Left lung (tissue), 10 donors: ENCODE results near the gene B3GNT3. TPM values are rescaled to one million over a fixed set of nuclear protein-coding genes. Genes with fewer than 3 reads are reported as not detected.

Experiments
- ATAC-seq: fragments of 200-7000 bp; cut with Tn5 transposase; one replicate; pipeline ENCODE4 v1.9.1; 2020; ENCODE audit warnings: moderate library complexity
- DNase-seq, 4 donors: peaks; one replicate each; pipeline ENCODE4 v3.0.0-alpha.2; 2013 to 2020
- H3K27ac ChIP-seq, 2 donors: fragments of 200-600 bp; sonication (generic) in 1 of 2; one replicate each; pipeline versions ENCODE4 v1.5.0 to v1.8.0; 2020 to 2021
- H3K27me3 ChIP-seq, 2 donors: fragments of 200-600 bp; sonication (generic) in 1 of 2; one replicate each; pipeline versions ENCODE4 v1.5.0 to v1.8.0; 2020 to 2021
- H3K36me3 ChIP-seq, 2 donors: fragments of 200-600 bp; sonication (generic) in 1 of 2; one replicate each; pipeline versions ENCODE4 v1.5.0 to v1.8.0; 2020 to 2021
- H3K4me1 ChIP-seq, 2 donors: fragments of 200-600 bp; one replicate each; pipeline ENCODE4 v1.8.0; 2021
- H3K4me3 ChIP-seq, 2 donors: fragments of 200-600 bp; sonication (generic) in 1 of 2; one replicate each; pipeline versions ENCODE4 v1.5.0 to v1.8.0; 2020 to 2021; ENCODE audit warnings: mild to moderate bottlenecking in 1 of 2
- H3K9me3 ChIP-seq, 2 donors: fragments of 200-600 bp; sonication (generic) in 1 of 2; one replicate each; pipeline versions ENCODE4 v1.5.0 to v1.8.0; 2020 to 2021
- CTCF ChIP-seq, 2 donors: fragments of 200-600 bp; sonication (generic) in 1 of 2; IDR thresholded peaks; one replicate each; pipeline versions ENCODE4 v1.5.0 to v1.8.0; 2021; ENCODE audit warnings: antibody characterized with exemption in 2 of 2
- intact Hi-C, 2 donors: fragments of 100-400 bp; cut with DNase I; formaldehyde crosslinking; loops; one replicate each; pipeline versions ENCODE4 v1.11.2 to v1.14.2; 2022
- polyA plus RNA-seq, 6 donors: library from polyadenylated mRNA; unstranded; fragments of 120-200 nt; gene quantifications; one replicate each; pipeline ENCODE4 v1.2.1, GENCODE V29; 2013; ENCODE audit not compliant: insufficient read length in 6 of 6
- total RNA-seq, 2 donors: library from RNA; stranded (reverse); fragmentation: NEBNext Ultra II Directional; extraction: Animal tissue kit (Norgen Biotek cat#: 25700); gene quantifications; one replicate each; pipeline ENCODE4 v1.2.1, GENCODE V29; 2021
- donor health status: DM: no; HTN: yes; CAD: no.
- donor health status: DM: no; HTN: no; CAD: no.

Gene B3GNT3
- total and polyA plus RNA-seq, 8 donors, result 0.12 to 5.2 (median 1.1) TPM; not detected in 4

GRCh38 chr19:17751103-17751911 lies 43.6 kb upstream of the B3GNT3 start, which contains the start of gene FCHO1:
FCHO1 (plus strand) TSS chr19:17751477; CDS start chr19:17755165, 3,688 bp downstream.
- peak within 1 kb of the TSS in 1 of 2 donors; percentile 39 for H3K4me3 ChIP-seq
- ATAC-seq, result peak; percentile 31

GRCh38 chr19:17751912-17752273 lies 43.0 kb upstream of the B3GNT3 start:
- no peaks in the 10 kb centered on the region for H3K36me3 ChIP-seq
- TF ChIP-seq CTCF (IDR thresholded peaks at IDR 0.05), result no peak
- H3K27me3 ChIP-seq, result no peaks in the 10 kb centered on the region
- intact Hi-C loops, result no loop called here
- H3K4me1 ChIP-seq, result peaks cover 4 to 79% of the 10 kb centered on the region in 2 donors
- ATAC-seq, result no peak
- H3K27ac ChIP-seq, result peak overlapping the region in 1 of 2 donors; percentile 80
- no peaks in the 10 kb centered on the region for H3K9me3 ChIP-seq
- H3K4me3 ChIP-seq, result peak overlapping the region in 1 of 2 donors; percentile 39
- no peak for DNase-seq

More at GRCh38 chr19:17751103-17751911, 43.6 kb upstream of the B3GNT3 start, which contains the start of gene FCHO1:
- Histone ChIP-seq H3K9me3 (no peaks in the 10 kb centered on the region), H3K27ac (peak within 1 kb of the TSS; percentile 39 to 80), H3K4me1 (peaks cover 4 to 83% of the 10 kb centered on the region in 2 donors), H3K27me3 (no peaks in the 10 kb centered on the region), H3K36me3 (no peaks in the 10 kb centered on the region)
- intact Hi-C loops, result no loop called here
- DNase-seq, result peak in 2 of 4 donors; percentile 74 to 87
- TF ChIP-seq CTCF (IDR thresholded peaks at IDR 0.05), result no peak

GRCh38 chr19:17752865-17753639 lies 41.9 kb upstream of the B3GNT3 start:
- no peaks in the 10 kb centered on the region for H3K9me3 ChIP-seq
- H3K36me3 ChIP-seq, result no peaks in the 10 kb centered on the region
- H3K4me1 ChIP-seq, result peaks cover 0 to 69% of the 10 kb centered on the region in 2 donors
- no peak for DNase-seq
- no peak overlapping the region for H3K27ac ChIP-seq
- H3K27me3 ChIP-seq, result no peaks in the 10 kb centered on the region
- no peak for TF ChIP-seq CTCF (IDR thresholded peaks at IDR 0.05)
- intact Hi-C loops, result no loop called here
- ATAC-seq, result no peak
- H3K4me3 ChIP-seq, result no peak overlapping the region

DNA sequence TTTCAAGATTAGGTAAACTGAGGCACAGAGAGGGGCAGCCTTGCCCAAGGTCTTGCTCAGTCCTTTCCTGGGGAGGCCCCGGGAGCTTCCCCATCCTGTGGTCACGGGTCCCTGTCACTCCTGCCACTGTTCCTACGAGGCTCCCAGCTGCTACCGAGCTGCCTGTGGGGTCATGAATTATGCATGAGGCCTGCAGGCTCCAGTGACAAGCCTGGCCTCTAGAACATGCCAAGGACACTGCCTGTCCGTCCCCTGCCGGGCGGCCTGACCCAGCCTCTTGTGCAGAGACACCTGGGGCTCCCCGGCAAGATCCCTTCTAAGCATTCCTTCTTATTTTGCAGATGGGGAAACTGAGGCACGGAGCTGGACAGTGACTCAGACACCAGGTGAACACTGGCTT lies 41.0 kb upstream of the B3GNT3 start:
- intact Hi-C loops, result no loop called here
- H3K4me3 ChIP-seq, result no peak overlapping the region
- H3K27ac ChIP-seq, result no peak overlapping the region
- H3K36me3 ChIP-seq, result no peaks in the 10 kb centered on the region
- no peaks in the 10 kb centered on the region for H3K27me3 ChIP-seq
- no peaks in the 10 kb centered on the region for H3K9me3 ChIP-seq
- no peak for TF ChIP-seq CTCF (IDR thresholded peaks at IDR 0.05)
- ATAC-seq (no peak), DNase-seq (no peak)
- peaks cover 0 to 60% of the 10 kb centered on the region in 2 donors for H3K4me1 ChIP-seq
